ENCODE measurements around the gene C2orf81. TPM values are rescaled to one million over a fixed set of nuclear protein-coding genes. Genes with fewer than 3 reads are reported as not detected.

Gene C2orf81
- total RNA-seq, 2 donors from 2014 or later: 1.7 to 1.9 TPM

- no peak for DNase-seq (ENCODE audit: low spot score)
Measured at GRCh38 chr2:74378007-74378406, 43.4 kb downstream of the C2orf81 start.

DNA sequence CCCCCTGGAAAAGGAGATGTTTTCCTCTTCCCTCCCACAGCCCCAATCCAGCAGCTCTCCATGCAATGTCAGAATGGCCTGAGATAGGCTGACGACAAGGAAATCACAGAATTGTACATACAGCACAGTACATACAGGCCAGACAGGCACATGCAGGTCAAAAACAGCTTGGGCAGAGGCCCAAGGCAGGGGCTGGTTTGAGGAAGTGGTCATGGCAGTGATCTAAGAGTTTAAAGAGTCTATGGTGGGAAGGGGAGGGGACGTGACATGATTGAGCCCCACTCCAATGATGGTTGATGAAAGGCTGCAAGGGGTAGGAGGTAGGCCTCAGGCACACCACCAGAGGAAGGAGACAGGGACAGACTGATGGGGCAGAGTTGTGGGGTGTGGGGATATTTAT lies 45.6 kb downstream of the C2orf81 start:
- no peak overlapping the region for H3K4me3 ChIP-seq
- no peak for DNase-seq (ENCODE audit: low spot score)
- no peaks in the 10 kb centered on the region for H3K9me3 ChIP-seq
- H3K27ac ChIP-seq: no peak overlapping the region
- no peak for TF ChIP-seq CTCF (IDR thresholded peaks at IDR 0.05)
- ATAC-seq (ENCODE audit: insufficient number of reproducible peaks, low FRiP score, low read depth): no peak
- H3K27me3 ChIP-seq (replicated peaks; ENCODE audit: insufficient read depth): no peaks in the 10 kb centered on the region
- peaks cover 11 to 37% of the 10 kb centered on the region in 2 donors for H3K4me1 ChIP-seq (ENCODE audit: control insufficient read depth in 1 of 2, low read depth in 2 of 2)
- H3K36me3 ChIP-seq: peaks cover 21% of the 10 kb centered on the region

More at GRCh38 chr2:74378007-74378406, 43.4 kb downstream of the C2orf81 start:
- H3K4me1 ChIP-seq (ENCODE audit: control insufficient read depth in 1 of 2, low read depth in 2 of 2): peaks cover 16 to 53% of the 10 kb centered on the region in 2 donors
- H3K27ac ChIP-seq: no peak overlapping the region
- no peaks in the 10 kb centered on the region for H3K9me3 ChIP-seq
- no peak for ATAC-seq (ENCODE audit: insufficient number of reproducible peaks, low FRiP score, low read depth)
- H3K4me3 ChIP-seq: no peak overlapping the region
- H3K36me3 ChIP-seq: peaks cover 14% of the 10 kb centered on the region
- no peaks in the 10 kb centered on the region for H3K27me3 ChIP-seq (replicated peaks; ENCODE audit: insufficient read depth)
- TF ChIP-seq CTCF (IDR thresholded peaks at IDR 0.05): no peak

- H3K4me1 ChIP-seq (ENCODE audit: control insufficient read depth in 1 of 2, low read depth in 2 of 2): peaks cover 5 to 25% of the 10 kb centered on the region in 2 donors
- H3K4me3 ChIP-seq: peak overlapping the region; percentile 60
- DNase-seq (ENCODE audit: low spot score) (peak; percentile 47), ATAC-seq (ENCODE audit: insufficient number of reproducible peaks, low FRiP score, low read depth) (peak; percentile 60)
- no peaks in the 10 kb centered on the region for H3K27me3 ChIP-seq (replicated peaks; ENCODE audit: insufficient read depth)
- H3K27ac ChIP-seq: peak overlapping the region in 1 of 2 donors; percentile 27
- TF ChIP-seq CTCF (IDR thresholded peaks at IDR 0.05): no peak
- H3K9me3 ChIP-seq: no peaks in the 10 kb centered on the region
- peaks cover 33% of the 10 kb centered on the region for H3K36me3 ChIP-seq
Measured at GRCh38 chr2:74374509-74375205, 46.8 kb downstream of the C2orf81 start.

DNA sequence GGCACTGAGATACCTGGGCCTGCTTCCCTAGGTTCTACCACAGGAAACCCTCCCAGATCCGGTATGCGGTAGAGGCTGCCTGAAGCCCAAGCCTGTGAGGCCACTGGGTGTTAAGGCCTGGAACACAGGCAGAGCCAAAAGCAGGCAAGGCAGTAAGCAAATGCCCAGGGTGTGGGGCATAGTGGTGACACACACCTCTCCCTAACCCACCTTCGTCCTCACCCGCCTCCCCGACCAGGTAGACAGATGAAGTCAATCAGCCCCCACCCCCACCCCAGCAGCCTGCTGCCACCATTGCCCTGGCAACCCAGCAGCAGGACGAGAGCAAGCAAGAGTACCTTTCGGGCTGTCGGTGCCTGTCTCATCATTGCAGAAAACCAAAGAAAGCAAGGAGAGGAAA lies 47.4 kb downstream of the C2orf81 start:
- Histone ChIP-seq H3K9me3 (no peaks in the 10 kb centered on the region), H3K4me1 (ENCODE audit: control insufficient read depth in 1 of 2, low read depth in 2 of 2) (peaks cover 5 to 20% of the 10 kb centered on the region in 2 donors), H3K36me3 (peaks cover 39% of the 10 kb centered on the region), H3K27me3 (replicated peaks; ENCODE audit: insufficient read depth) (no peaks in the 10 kb centered on the region), H3K27ac (peak overlapping the region in 1 of 2 donors; percentile 27), H3K4me3 (peak overlapping the region; percentile 60)
- no peak for TF ChIP-seq CTCF (IDR thresholded peaks at IDR 0.05)
- no peak for ATAC-seq (ENCODE audit: insufficient number of reproducible peaks, low FRiP score, low read depth)
- no peak for DNase-seq (ENCODE audit: low spot score)

GRCh38 chr2:74373221-74373676 lies 48.2 kb downstream of the C2orf81 start:
- DNase-seq (ENCODE audit: low spot score) (no peak), ATAC-seq (ENCODE audit: insufficient number of reproducible peaks, low FRiP score, low read depth) (no peak)
- H3K36me3 ChIP-seq: peaks cover 46% of the 10 kb centered on the region

More at GRCh38 chr2:74373221-74373676, 48.2 kb downstream of the C2orf81 start:
- Histone ChIP-seq H3K27me3 (replicated peaks; ENCODE audit: insufficient read depth) (no peaks in the 10 kb centered on the region), H3K9me3 (no peaks in the 10 kb centered on the region), H3K27ac (no peak overlapping the region), H3K4me3 (no peak overlapping the region), H3K4me1 (ENCODE audit: control insufficient read depth in 1 of 2, low read depth in 2 of 2) (peaks cover 5 to 20% of the 10 kb centered on the region in 2 donors)
- TF ChIP-seq CTCF (IDR thresholded peaks at IDR 0.05): no peak

All from thoracic aorta (tissue), 2 donors.